ENCODE data around the gene HSPG2. TPM values are rescaled to one million over a fixed set of nuclear protein-coding genes. Genes with fewer than 3 reads are reported as not detected.

The HSPG2 gene
- polyA plus RNA-seq, 3 donors, result 115 to 140 (median 121) TPM

DNA sequence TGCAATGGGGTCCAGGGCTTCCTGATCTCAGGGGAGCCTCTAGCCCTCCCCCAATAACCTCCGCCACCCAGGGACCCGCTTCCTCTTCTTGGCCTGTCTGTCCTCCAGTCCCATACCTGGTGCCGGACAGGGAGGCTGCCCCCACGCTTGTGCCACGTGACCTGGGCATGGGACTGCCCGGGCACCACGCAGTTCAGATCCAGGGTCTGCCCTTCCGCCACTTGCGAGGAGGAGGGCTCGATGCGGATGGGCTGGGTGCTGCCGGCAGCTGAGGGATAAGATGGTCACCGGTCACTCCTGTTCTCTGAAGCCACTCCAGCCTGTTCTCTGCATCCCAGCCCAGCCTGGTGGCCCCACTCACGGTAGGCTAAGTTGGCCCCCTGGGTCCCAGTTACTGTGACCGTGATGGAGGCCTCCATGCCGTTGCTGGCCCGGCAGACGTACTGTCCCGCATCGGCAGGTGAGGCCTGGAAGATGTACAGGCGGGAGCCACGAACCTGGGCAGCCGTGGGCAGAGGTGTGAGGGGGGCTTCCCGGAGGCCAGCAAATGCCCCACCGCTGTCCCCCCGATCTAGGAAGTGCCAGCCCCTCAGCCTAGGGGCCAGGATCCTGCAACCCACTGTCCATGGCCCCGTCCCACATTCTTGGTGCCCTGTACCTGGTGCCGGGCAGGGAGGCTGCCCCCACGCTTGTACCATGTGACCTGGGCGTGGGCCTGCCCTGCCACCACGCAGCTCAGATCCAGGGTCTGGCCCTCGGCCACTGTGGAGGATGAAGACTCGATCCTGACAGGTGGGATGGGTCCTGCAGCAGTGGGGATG is 85.5 kb downstream of the HSPG2 start:
- DNase-seq (ENCODE audit: low read depth in 3 of 3, low spot score in 2 of 3), result no peak

DNA sequence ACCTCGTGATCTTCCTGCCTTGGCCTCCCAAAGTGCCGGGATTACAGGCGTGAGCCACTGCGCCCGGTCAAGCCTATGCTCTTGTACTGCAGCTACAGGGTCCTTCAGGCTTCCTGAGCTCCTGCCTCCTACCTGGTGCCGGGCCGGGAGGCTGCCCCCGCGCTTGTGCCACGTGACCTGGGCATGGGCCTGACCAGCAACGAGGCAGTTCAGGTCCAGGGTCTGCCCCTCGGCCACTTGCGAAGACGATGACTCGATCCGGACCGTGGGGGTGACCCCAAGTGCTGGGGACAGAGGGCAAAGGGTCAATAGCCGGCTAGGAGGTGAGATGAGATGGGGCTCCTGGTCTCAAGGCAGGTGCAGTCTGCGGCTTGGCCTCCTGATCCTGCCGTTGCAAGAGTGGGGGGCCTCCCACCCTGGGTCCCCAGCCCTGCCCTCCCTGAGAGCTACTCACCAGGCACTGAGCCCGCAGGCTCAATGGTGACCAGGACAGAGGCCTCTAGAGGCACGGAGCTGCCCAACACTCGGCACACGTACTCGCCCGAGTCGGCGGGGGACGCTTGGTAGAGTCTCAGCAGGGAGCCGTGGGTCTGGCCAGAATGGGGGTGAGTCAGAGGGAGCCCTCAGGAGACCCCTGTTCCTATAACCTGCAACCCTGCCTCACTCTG is 87.1 kb downstream of the HSPG2 start:
- DNase-seq (ENCODE audit: low read depth in 3 of 3, low spot score in 2 of 3), result no peak

DNA sequence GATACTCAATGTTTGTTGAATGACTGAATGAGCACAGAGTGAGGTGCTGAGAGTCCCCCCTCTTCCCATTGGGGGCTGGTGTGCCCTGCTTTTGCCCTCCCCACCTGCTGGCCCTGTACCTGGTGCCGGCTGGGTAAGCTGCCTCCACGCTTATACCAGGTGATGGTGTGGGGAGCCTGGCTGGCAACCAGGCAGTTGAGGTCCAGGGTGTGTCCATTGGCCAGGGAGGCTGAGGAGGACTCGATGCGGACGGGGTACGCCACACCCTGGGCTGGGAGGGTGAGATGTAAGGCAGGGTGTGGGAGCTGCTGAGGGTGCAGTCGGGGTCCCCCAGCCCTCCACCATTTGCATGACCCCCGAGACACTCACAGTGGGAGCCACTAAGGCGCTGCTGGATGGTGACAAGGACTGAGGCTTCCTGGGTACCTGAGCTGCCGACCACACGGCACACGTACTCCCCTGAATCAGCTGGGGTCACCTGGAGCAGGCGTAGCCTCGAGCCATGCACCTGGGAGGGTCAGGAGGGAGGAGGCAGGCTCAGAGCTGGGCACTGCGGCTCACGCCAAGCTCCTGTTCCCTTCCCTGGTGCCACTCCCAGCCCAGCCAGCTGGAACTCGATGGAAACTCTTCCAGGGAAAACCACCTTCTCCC is 88.5 kb downstream of the HSPG2 start:
- no peak for DNase-seq (ENCODE audit: low read depth in 3 of 3, low spot score in 2 of 3)

DNA sequence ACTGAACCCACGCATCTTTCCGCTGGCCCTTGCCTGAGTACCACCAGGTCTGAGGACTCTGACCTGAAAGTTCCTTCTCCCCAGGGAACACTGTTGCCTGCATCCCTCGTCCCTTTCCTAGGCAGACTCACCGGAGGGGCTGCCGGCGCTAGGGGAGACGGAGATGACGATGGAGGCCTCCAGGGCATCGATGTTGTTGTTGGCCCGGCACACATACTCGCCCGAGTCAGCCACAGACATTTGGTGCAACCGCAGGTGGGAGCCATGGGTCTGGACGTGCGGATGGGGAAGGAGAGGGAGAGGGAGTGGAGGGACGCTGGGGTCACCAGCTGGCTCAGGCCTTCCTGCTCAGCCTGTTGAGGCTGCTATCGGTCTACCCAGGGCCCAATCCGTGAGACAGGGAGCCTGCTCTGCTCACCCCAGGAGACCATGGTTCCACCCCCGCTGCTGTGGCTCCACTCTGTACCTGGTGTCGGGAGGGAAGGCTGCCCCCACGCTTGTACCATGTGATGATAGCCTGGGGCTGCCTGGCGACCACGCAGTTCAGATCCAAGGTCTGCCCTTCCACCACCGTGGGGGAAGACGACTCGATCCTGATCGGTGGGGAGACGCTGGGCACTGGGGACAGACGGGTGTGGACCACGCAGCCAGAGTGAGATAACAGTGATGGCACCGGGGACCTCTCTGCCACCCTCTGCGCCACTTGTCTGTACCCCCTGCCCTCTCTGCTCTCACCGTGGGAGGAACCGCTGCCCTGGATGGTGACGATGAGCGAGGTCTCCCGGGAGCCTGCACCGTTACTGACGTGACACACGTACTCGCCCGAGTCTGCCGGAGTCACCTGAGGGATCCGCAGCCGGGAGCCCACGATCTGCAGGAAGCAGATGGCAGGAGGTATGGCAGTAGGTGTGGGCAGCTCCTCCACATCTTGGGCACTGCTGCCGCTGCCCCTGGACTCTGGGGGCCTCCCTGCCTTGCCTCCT is 89.6 kb downstream of the HSPG2 start:
- no peak for DNase-seq (ENCODE audit: low read depth in 3 of 3, low spot score in 2 of 3)

DNA sequence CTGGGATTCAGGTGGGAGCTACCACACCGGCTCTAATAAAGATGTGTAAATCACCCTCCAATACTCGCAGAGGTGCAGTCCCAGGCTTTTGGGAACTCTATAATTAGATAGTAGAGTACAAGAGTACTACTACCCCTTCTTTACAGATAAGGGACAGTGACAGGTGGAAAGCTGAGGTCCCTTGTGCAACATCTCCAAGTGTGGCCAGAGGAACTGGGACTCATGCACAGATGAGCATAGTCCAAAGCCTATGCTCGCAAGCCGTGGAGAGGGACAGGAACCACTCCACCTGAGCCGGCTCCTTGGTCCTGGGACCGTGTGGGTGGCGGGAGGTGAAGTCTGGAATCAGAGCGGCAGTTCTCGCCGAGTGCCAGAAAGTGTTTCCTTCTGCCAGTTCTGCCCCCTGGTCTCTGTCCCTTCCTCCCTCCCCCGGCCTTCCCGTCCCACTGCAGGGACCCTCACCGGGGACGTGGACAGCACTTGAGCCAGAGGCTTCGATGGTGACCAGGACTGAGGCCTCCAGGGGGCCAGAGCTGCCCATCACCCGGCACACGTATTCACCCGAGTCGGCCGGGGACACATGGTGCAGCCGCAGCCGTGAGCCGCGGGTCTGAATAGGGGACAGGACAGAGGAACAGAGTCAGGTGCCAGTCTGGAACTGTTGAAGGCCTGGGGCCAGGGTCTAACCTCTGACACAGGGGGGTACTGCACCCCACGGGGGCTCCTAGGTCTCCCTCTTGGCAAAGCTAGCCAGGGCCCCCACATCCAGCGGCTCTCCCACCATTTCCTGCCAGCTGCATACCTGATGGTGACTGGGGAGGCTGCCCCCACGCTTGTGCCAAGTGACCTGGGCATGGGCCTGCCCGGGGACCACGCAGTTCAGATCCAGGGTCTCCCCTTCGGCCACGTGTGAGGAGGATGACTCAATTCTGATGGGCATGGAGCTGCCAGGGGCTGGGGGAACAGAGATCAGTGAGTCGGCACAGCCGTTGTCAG is 91.2 kb downstream of the HSPG2 start:
- DNase-seq (ENCODE audit: low read depth in 3 of 3, low spot score in 2 of 3), result no peak

DNA sequence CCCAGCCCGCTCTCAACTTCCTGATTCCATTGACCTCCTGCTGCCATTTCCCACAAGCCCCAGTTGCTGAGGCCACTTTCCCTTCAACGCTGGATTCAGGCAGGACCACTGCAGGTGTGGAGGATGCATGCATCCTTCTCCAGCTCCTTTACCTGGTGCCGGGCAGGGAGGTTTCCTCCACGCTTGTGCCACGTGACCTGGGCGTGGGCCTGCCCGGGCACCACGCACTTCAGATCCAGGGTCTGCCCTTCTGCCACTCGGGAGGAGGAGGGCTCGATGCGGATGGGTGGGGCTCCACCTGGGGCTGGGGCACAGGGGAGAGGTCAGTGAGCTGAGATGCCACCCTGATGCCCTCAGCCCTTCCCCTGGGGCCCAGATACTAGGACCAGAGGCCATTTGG is 93.1 kb downstream of the HSPG2 start:
- no peak for DNase-seq (ENCODE audit: low read depth in 3 of 3, low spot score in 2 of 3)

DNA sequence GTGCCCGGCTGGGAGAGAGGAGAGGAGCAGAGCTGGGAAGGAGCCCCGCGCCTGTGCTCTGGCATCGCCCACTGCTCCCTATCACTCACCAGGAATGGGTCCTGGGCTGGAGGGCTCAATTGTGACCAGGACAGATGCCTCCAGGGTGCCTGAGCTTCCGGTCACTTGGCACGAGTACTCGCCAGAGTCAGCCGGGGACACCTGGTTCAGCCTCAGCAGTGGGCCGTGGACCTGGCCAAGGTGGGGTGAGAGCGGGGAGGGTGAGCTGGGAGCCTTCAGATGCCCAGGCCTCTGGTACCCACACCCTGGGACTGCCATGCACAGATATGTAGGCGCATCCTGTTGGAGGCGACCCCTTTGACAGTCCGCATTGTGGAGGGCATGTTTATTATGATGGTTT is 93.9 kb downstream of the HSPG2 start:
- no peak for DNase-seq (ENCODE audit: low read depth in 3 of 3, low spot score in 2 of 3)

DNA sequence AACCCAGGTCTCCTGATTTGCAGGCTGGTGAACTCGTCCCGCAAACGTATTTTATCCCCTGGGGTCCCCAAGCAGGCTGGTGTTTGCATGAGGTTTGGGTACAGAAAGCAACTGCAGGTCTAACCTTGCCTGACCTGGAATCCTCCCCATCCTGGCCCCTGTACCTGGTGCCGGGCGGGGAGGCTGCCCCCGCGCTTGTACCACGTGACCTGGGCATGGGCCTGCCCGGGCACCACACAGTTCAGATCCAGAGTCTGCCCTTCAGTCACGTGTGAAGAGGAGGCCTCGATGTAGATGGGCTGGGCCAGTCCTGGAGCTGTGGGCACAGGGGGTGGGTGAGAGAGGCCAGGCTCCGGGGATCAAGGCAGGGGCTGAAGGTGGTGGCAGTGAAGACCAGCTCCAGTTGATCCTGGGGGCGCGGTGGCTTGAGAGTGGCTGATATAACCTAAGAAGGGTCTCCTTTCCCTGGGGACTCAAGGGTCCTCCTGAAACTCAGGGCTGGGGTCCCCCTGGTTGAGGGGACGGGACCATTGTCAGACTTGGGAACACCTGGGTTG is 94.4 kb downstream of the HSPG2 start:
- DNase-seq (ENCODE audit: low read depth in 3 of 3, low spot score in 2 of 3), result no peak

DNA sequence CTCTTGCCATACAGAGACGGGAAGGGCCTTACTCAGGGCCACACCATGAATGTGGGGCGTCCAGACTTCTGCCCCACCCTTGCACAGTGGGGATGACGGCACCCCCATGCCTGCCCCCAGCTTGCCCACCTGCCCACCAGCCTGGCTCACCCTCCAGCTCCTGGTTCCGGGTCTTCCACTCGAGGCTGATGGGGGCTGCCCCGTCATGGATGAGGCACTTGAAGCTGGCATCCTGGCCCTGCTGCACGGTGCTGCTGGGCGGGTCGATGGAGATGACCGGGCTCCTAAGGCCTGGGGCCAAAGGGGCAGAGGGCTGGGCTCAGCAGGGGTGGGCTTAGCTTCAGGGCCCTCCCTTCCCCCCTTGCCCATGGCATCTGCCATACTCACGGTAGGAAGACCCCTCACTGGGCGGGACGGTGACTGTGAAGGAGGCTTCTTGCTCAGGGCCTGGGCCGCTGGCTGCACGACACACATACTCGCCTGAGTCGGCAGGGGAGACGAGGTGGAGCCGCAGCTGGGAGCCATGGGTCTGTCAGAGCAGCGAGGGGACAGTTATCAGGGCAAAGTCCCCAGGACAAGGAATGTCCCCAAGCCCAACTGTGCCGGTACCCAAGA is 95.2 kb downstream of the HSPG2 start:
- DNase-seq (ENCODE audit: low read depth in 3 of 3, low spot score in 2 of 3), result no peak

DNA sequence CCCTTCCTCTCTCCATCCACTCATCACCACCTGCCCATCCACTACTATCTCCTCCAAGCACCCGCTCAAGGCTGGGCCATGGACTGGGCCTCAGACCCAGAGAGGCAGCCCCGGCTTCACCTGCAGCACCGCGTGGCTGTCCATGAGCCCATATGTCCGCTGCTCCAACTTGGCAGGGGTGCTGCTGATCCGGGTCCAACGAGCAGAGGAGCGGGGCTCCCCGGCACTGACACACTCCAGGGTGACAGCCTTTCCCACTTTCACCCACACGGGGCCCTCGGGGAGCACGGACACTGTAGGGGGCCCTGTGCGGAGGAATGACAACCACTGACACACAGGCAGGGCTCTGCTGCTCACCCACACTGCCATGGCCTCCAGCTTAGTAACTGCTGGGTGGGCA is 96.1 kb downstream of the HSPG2 start:
- no peak for DNase-seq (ENCODE audit: low read depth in 3 of 3, low spot score in 2 of 3)

DNA sequence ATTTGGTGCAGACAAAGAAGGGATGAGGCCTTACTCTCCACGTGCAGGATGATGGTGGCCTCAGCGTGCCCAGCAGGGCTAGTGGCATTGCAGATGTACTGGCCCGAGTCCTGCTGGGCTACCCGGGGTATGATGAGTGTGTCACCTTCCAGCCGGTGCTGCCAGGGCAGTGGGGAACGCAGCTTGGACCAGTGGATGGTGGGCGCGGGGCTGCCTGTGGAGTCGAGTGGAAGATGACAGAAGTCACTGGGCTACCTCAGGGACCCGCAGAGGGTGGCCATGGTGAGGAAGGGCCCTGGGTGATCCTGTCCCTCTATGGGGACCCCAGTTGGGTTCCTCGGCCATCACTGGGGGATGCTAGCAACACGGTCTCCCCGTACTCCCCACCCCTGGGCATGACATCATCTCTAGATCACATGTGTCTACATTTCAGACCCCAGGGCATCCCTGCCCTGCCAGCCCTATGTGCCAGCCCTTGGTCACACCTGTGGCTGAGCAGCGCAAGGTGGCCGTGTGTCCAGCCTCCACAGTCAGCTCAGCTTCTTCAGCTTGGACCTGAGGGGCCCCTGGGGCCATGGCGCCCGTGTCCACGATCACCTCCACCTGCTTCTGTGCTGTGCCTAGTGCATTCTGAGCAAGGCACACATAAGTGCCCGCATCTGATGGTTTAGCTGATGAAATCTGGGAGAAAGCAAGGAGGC is 97.6 kb downstream of the HSPG2 start:
- no peak for DNase-seq (ENCODE audit: low read depth in 3 of 3, low spot score in 2 of 3)

DNA sequence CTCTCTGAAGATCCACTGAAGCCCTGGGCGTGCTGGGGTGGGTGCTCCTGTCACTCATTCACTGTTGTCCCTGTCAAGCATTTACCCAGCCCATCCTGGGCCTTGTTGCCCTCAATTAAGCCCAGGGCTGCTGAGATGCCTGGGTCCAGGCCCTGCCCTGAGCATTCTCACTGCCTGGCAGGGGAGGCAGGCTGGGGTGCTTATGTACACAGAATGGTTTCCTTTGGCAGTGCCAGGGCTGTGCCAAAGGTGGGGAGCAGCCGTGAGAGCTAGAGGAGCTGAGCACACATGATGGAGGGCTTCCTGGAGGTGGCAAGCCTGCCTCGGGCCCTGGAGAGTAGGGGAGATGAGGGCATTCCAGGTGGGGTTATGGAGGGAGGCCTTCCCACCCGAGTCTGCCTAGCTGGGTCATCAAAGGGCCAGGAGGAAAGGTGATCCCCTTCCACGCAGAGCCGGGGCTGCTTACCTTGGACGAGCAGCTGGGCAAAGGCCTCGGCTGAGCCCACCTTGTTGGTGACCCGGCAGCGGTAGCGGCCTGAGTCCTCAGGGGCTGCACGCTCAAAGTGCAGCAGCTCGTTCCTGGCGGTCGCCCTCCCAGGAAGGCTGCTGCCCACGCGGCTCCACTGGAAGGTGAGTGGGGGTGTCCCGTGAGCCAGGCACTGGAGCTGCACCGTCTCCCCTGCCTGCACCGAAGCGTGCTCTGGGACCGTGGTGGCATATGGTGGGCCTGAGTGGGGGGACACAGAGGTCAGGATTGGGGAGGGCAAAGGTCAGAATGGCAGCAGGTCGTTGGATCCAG is 98.6 kb downstream of the HSPG2 start:
- no peak for DNase-seq (ENCODE audit: low read depth in 3 of 3, low spot score in 2 of 3)

DNA sequence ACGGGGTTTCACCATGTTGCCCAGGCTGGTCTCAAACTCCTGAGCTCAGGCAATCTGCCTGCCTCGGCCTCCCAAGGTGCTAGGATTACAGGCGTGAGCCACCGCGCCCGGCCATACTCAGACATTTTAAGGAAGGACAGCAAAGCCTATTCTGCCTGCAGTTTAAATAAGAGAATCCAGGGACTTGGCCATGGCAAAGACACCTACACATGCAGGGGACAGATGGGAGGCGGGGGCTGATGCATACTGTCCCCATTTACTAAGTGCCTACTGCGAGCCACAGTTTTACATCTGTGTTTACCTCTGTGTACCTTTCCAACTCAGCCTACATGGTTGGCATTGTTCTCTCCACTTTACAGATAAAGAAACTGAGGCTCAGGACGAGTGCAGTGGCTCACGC is 99.6 kb downstream of the HSPG2 start:
- no peak for DNase-seq (ENCODE audit: low read depth in 3 of 3, low spot score in 2 of 3)

DNA sequence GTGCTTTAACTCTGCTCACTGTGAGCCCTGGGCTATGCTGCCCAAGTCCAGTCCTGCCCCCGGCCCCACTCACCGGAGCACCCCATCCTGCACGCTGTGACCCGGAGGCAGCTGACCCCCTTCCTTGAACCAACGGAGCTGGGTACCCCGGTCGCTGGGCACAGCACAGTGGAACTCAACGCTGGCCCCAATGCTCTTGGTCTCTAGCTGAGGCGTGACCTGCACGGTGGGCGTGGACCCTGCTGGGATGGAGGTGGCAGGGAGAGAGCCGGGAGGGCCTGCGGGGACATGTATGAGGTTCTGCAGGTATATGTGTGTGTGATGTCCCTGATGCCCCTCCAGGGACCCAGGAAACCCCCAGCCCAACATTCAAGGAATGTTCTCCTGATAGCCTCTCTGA is 100.4 kb downstream of the HSPG2 start:
- DNase-seq (ENCODE audit: low read depth in 3 of 3, low spot score in 2 of 3), result no peak

DNA sequence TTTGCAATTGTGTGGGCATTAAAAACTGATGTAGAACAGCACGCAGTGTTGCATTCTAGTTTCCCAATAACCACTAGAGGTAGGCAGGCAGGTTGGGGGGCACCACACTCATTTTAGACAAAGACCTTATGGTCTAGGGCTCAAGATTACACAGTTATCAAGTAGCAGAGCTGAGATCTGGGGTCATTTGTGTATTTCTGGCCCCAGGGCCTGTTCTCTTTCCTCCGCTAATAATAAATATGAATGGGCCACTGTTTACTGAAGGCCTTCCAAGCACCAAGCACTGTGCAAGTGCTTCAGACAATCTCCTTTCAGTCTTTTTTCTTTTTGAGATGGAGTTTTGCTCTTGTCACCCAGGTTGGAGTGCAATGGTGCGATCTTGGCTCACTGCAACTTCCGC is 101.1 kb downstream of the HSPG2 start:
- DNase-seq (ENCODE audit: low read depth in 3 of 3, low spot score in 2 of 3), result no peak

DNA sequence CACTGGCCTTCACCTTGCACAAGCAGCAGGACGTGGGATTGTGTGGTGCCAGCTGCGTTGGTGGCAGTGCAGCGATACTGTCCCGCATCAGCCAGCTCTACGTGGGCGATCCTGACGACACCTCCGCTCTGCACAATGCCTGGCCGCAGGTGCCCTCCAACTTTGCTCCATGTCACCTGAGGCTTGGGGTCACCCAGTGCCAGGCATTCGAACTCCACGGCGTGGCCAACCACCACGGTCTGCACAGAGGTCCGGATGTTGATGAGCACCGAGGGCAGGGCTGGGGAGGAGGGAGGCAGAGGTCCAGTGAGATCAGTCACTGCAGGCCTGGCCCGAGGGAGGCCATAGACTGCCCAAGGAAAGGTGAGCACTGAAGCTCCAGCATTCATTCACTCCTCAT is 102.4 kb downstream of the HSPG2 start:
- no peak for DNase-seq (ENCODE audit: low read depth in 3 of 3, low spot score in 2 of 3)

DNA sequence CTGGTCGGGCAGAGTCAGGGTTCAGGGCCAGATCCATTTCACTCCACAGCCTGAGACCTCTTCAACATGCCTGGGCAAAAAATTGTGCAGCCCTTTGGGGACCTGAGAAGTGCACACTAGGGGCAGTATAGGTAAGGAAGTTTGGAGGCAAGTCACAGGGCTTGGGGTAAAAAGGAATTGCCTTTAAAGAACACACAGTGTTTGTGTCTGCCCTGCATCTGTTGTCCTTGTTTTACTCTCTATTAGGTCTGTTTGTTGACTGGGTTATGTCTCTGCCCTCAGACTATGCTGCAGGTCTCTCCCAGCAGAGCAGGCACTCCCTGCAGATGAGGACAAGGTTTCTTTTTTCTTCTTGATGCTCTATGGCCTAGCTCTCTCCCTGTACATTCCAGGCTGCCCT is 103.0 kb downstream of the HSPG2 start:
- no peak for DNase-seq (ENCODE audit: low read depth in 3 of 3, low spot score in 2 of 3)

All from right renal cortex interstitium (tissue), 3 donors.